Hepatocyte (in vitro differentiated cells): ENCODE measurements around the gene SELE. TPM values are rescaled to one million over a fixed set of nuclear protein-coding genes. Genes with fewer than 3 reads are reported as not detected.

ENCODE experiments used
- DNase-seq: peaks from one replicate; pipeline ENCODE4 v3.0.0-alpha.2; 2016; ENCODE audit warnings: low spot score
- H2AFZ ChIP-seq: fragments of 200-600 bp; sonication (generic); 2 replicates; pipeline ENCODE4 v1.6.0; 2016; ENCODE audit warnings: antibody characterized with exemption, mild to moderate bottlenecking
- H3K27ac ChIP-seq: fragments of 200-600 bp; sonication (generic); 2 replicates; pipeline ENCODE4 v1.5.1; 2016; ENCODE audit warnings: mild to moderate bottlenecking
- H3K27me3 ChIP-seq: fragments of 200-600 bp; sonication (generic); 2 replicates; pipeline ENCODE4 v1.6.1; 2016
- H3K36me3 ChIP-seq: fragments of 200-600 bp; sonication (generic); replicated peaks from 2 replicates; pipeline ENCODE4 v1.5.1; 2016; ENCODE audit warnings: low read depth; ENCODE audit not compliant: insufficient read depth
- H3K4me1 ChIP-seq: fragments of 200-600 bp; sonication (generic); 2 replicates; pipeline ENCODE4 v1.5.1; 2016; ENCODE audit warnings: mild to moderate bottlenecking, moderate library complexity; ENCODE audit not compliant: insufficient read depth
- H3K4me2 ChIP-seq: fragments of 200-600 bp; sonication (generic); 2 replicates; pipeline ENCODE4 v1.6.0; 2016
- H3K4me3 ChIP-seq: fragments of 200-600 bp; sonication (generic); 2 replicates; pipeline ENCODE4 v1.5.1; 2016; ENCODE audit warnings: mild to moderate bottlenecking
- H3K79me2 ChIP-seq: fragments of 200-600 bp; sonication (generic); 2 replicates; pipeline ENCODE4 v1.6.0; 2017; ENCODE audit warnings: mild to moderate bottlenecking
- H3K9me2 ChIP-seq: fragments of 200-600 bp; sonication (generic); replicated peaks from 2 replicates; pipeline ENCODE4 v1.6.0; 2017; ENCODE audit warnings: mild to moderate bottlenecking; ENCODE audit not compliant: insufficient read depth
- H3K9me3 ChIP-seq: fragments of 200-600 bp; sonication (generic); 2 replicates; pipeline ENCODE4 v1.5.1; 2016; ENCODE audit warnings: low read depth, mild to moderate bottlenecking
- H4K20me1 ChIP-seq: fragments of 200-600 bp; sonication (generic); 2 replicates; pipeline ENCODE4 v1.6.0; 2016; ENCODE audit warnings: mild to moderate bottlenecking; ENCODE audit not compliant: insufficient read depth, poor library complexity, severe bottlenecking
- EZH2 ChIP-seq: fragments of 200-600 bp; sonication (generic); IDR thresholded peaks from 2 replicates; pipeline ENCODE4 v1.6.1; 2016; ENCODE audit warnings: antibody characterized with exemption, mild to moderate bottlenecking, borderline replicate concordance
- EZH2phosphoT487 ChIP-seq: fragments of 200-600 bp; sonication (generic); IDR thresholded peaks from one replicate; pipeline ENCODE4 v1.6.1; 2018; ENCODE audit warnings: antibody characterized with exemption, mild to moderate bottlenecking, low read depth, moderate library complexity; ENCODE audit not compliant: unreplicated experiment, severe bottlenecking
- WGBS: methylation state at CpG from one replicate; pipeline ENCODE4 v1.1.6; 2016; ENCODE audit warnings: low lambda C conversion rate; ENCODE audit errors: missing lambda C conversion rate; 5-methylcytosine and 5-hydroxymethylcytosine counted together
- polyA plus RNA-seq: library from polyadenylated mRNA; unstranded; fragments of >200 nt; fragmentation: Nextera tagmentation; extraction: Ambion mirVana; gene quantifications from 2 replicates; pipeline ENCODE4 v1.2.1, GENCODE V29; 2016
- total RNA-seq: library from RNA; depleted of rRNA; stranded (reverse); fragments of >200 nt; gene quantifications from 2 replicates; pipeline ENCODE4 v1.2.3, GENCODE V29; 2014
- TF ChIP-seq, protein P1 (sequence below): fragments of 200-600 bp; sonication (generic); IDR thresholded peaks from 2 replicates; pipeline ENCODE4 v1.5.1; 2016; ENCODE audit warnings: antibody characterized with exemption, mild to moderate bottlenecking; ENCODE audit not compliant: poor library complexity

The SELE gene
- total and polyA plus RNA-seq, 2 experiments from 2014 or later: 0.03 TPM; not detected in 1

DNA sequence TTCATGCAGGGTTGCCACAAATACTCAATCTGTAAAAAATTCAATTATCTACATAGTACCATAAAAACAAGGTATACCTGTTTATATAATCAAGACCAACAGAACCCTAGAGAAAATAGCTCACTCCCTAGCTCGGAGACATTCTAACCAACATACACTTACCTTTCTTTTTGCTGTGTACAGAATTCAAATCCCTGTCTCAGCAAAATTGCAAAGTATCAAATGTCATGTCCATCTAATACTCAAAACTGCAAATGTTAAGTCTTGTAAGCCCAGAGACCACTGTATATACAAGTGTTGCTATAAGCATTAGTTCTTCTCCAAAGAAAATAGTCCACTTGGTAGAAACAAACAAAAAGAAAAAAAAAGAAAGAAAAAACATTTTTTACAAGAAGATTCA lies 16.2 kb upstream of the SELE start:
- Histone ChIP-seq H3K9me2 (no peaks in the 10 kb centered on the region), H3K4me1 (no peaks in the 10 kb centered on the region), H3K79me2 (no peaks in the 10 kb centered on the region), H3K4me2 (no peak overlapping the region), H3K4me3 (no peak overlapping the region), H3K27ac (no peak overlapping the region), H2AFZ (no peak overlapping the region), H4K20me1 (no peaks in the 10 kb centered on the region), H3K9me3 (no peaks in the 10 kb centered on the region), H3K36me3 (no peaks in the 10 kb centered on the region), H3K27me3 (no peaks in the 10 kb centered on the region)
- DNase-seq: no peak
- 90% methylated on average over 1 of the region's 1 CpG for WGBS
- TF ChIP-seq EZH2 (no peak), EZH2phosphoT487 (no peak)
- TF ChIP-seq, protein P1, sequence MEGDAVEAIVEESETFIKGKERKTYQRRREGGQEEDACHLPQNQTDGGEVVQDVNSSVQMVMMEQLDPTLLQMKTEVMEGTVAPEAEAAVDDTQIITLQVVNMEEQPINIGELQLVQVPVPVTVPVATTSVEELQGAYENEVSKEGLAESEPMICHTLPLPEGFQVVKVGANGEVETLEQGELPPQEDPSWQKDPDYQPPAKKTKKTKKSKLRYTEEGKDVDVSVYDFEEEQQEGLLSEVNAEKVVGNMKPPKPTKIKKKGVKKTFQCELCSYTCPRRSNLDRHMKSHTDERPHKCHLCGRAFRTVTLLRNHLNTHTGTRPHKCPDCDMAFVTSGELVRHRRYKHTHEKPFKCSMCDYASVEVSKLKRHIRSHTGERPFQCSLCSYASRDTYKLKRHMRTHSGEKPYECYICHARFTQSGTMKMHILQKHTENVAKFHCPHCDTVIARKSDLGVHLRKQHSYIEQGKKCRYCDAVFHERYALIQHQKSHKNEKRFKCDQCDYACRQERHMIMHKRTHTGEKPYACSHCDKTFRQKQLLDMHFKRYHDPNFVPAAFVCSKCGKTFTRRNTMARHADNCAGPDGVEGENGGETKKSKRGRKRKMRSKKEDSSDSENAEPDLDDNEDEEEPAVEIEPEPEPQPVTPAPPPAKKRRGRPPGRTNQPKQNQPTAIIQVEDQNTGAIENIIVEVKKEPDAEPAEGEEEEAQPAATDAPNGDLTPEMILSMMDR: no peak

DNA sequence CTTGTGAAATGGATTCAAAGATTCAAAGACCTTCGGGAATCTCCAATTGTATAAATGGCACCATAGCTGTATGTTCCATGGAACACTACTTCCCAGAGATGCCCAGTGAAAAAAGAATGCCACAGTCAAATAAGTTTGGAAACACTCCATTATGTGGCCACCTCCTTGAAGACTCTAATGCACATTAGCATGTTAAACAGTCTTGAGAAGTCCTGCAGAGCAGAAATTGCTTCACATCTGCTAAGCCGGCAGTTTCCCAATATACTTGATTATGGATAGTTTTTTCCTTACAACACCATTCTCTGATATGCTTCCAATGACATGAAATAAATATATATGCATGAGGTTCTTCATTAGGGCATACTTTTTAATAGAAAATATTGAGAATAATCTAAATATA lies 12.7 kb upstream of the SELE start:
- no peaks in the 10 kb centered on the region for H3K9me3 ChIP-seq
- no peak overlapping the region for H3K4me2 ChIP-seq
- H4K20me1 ChIP-seq: no peaks in the 10 kb centered on the region
- H3K4me3 ChIP-seq: no peak overlapping the region
- TF ChIP-seq EZH2 (no peak), EZH2phosphoT487 (no peak)
- TF ChIP-seq, protein P1: no peak
- H3K27ac ChIP-seq: no peak overlapping the region
- no peaks in the 10 kb centered on the region for H3K36me3 ChIP-seq
- no peaks in the 10 kb centered on the region for H3K4me1 ChIP-seq
- no peaks in the 10 kb centered on the region for H3K9me2 ChIP-seq
- H3K27me3 ChIP-seq: no peaks in the 10 kb centered on the region
- H3K79me2 ChIP-seq: no peaks in the 10 kb centered on the region
- DNase-seq: no peak
- 87% methylated on average over 2 of the region's 2 CpGs for WGBS
- no peak overlapping the region for H2AFZ ChIP-seq

DNA sequence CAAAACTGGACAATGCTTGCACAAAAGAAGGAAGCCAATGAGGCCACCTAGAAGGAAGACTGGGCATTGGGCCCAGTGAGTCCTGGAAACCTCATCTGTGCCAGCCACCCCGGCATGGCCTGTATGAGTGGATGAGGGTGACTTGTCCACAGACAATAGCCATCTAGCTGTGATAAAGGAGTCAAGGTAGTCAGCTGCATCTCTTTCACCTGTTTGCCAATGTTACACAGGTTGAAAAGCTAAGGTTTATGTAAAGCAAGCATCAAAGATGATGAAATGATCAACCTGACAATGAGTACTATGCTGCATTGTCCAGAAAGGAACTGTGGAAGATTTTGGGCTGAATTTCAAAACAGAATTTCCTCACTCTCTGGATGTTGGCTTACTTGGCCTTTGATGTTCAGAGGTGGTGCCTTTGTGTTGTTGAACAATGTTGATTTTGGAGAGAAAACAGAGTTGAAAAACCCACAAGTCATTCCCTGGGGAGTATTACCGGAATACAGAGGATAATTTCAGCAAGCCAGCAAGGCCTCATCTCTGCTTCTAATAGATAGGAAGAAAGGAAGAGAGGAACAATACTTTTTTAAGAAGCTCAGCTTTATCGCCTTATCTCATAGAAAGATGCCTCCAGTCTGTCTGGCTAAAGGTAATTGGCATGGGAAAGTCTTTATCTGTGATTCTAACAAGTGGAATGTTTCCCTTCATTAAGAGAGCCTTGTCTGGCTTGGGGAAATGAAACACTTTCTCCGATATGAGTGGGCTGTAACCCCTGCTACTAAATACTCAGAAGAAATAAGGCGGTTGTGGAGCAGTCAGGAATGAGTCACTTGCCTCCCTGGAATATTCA lies 11.4 kb upstream of the SELE start:
- H3K27me3 ChIP-seq: no peaks in the 10 kb centered on the region
- H3K4me2 ChIP-seq: no peak overlapping the region
- no peak for DNase-seq
- no peak overlapping the region for H3K4me3 ChIP-seq
- H2AFZ ChIP-seq: no peak overlapping the region
- no peak for TF ChIP-seq EZH2phosphoT487
- no peak for TF ChIP-seq EZH2
- TF ChIP-seq, protein P1: no peak
- no peak overlapping the region for H3K27ac ChIP-seq
- no peaks in the 10 kb centered on the region for H3K9me3 ChIP-seq
- H4K20me1 ChIP-seq: no peaks in the 10 kb centered on the region
- no peaks in the 10 kb centered on the region for H3K36me3 ChIP-seq
- WGBS: 51% methylated on average over 5 of the region's 5 CpGs
- no peaks in the 10 kb centered on the region for H3K9me2 ChIP-seq
- no peaks in the 10 kb centered on the region for H3K4me1 ChIP-seq
- H3K79me2 ChIP-seq: no peaks in the 10 kb centered on the region
